HEK293T (cell line): ENCODE measurements around the gene OIP5.

Experiments
- CTCF ChIA-PET: fragments of 350-600 bp; formaldehyde crosslinking; extraction: SDS; loops from one replicate; lab custom pipeline; 2021; ENCODE audit warnings: antibody characterized with exemption, inconsistent platforms; lab: Yijun Ruan, JAX
- POLR2A ChIA-PET: fragments of 350-600 bp; formaldehyde crosslinking; extraction: SDS; loops from one replicate; lab custom pipeline; 2020; ENCODE audit warnings: antibody characterized with exemption, inconsistent platforms; lab: Yijun Ruan, JAX
- DNase-seq: peaks from one replicate; pipeline ENCODE4 v3.0.0; 2012; ENCODE audit warnings: mixed read lengths; ENCODE audit errors: extremely low spot score
- ARNT ChIP-seq: fragments of 450-650 bp; IDR thresholded peaks from 2 replicates; pipeline ENCODE4 v1.6.1; 2017; ENCODE audit warnings: mild to moderate bottlenecking
- BHLHE40 ChIP-seq: fragments of 450-650 bp; IDR thresholded peaks from 2 replicates; pipeline ENCODE4 v1.6.1; 2016; ENCODE audit warnings: mild to moderate bottlenecking, moderate library complexity, borderline replicate concordance
- CTBP1 ChIP-seq: fragments of 450-650 bp; IDR thresholded peaks from 2 replicates; pipeline ENCODE4 v1.6.1; 2016; ENCODE audit warnings: borderline replicate concordance
- ELF4 ChIP-seq: fragments of 450-650 bp; IDR thresholded peaks from 2 replicates; pipeline ENCODE4 v1.6.1; 2017; ENCODE audit warnings: antibody characterized with exemption
- FOXA1 ChIP-seq: fragments of 450-650 bp; IDR thresholded peaks from 2 replicates; pipeline ENCODE4 v1.6.1; 2016; ENCODE audit warnings: mild to moderate bottlenecking
- FOXK2 ChIP-seq: fragments of 450-650 bp; IDR thresholded peaks from 2 replicates; pipeline ENCODE4 v1.6.1; 2016; ENCODE audit warnings: mild to moderate bottlenecking
- FOXM1 ChIP-seq: fragments of 450-650 bp; IDR thresholded peaks from 2 replicates; pipeline ENCODE4 v1.6.1; 2017; ENCODE audit warnings: mild to moderate bottlenecking, borderline replicate concordance
- HDGF ChIP-seq: fragments of 450-650 bp; IDR thresholded peaks from 2 replicates; pipeline ENCODE4 v1.6.1; 2017; ENCODE audit warnings: antibody characterized with exemption, borderline replicate concordance
- L3MBTL2 ChIP-seq: fragments of 450-650 bp; conservative IDR thresholded peaks from 2 replicates; pipeline ENCODE4 v1.6.1; 2016; ENCODE audit warnings: mild to moderate bottlenecking
- LEF1 ChIP-seq: fragments of 450-650 bp; IDR thresholded peaks from 2 replicates; pipeline ENCODE4 v1.6.1; 2017; ENCODE audit warnings: mild to moderate bottlenecking, borderline replicate concordance
- NFRKB ChIP-seq: fragments of 450-650 bp; IDR thresholded peaks from 2 replicates; pipeline ENCODE4 v1.6.1; 2016; ENCODE audit warnings: mild to moderate bottlenecking, moderate library complexity
- SP1 ChIP-seq: fragments of 450-650 bp; IDR thresholded peaks from 2 replicates; pipeline ENCODE4 v1.6.1; 2017
- SUZ12 ChIP-seq: fragments of 450-650 bp; IDR thresholded peaks from 2 replicates; pipeline ENCODE4 v1.6.1; 2016; ENCODE audit warnings: mild to moderate bottlenecking
- TARDBP ChIP-seq: fragments of 450-650 bp; IDR thresholded peaks from 2 replicates; pipeline ENCODE4 v1.6.1; 2016
- ZNF384 ChIP-seq: fragments of 450-650 bp; IDR thresholded peaks from 2 replicates; pipeline ENCODE4 v1.6.1; 2016
- TF ChIP-seq, protein P1 (sequence below): fragments of 450-650 bp; IDR thresholded peaks from 2 replicates; pipeline ENCODE4 v1.6.1; 2016

The OIP5 gene

DNA sequence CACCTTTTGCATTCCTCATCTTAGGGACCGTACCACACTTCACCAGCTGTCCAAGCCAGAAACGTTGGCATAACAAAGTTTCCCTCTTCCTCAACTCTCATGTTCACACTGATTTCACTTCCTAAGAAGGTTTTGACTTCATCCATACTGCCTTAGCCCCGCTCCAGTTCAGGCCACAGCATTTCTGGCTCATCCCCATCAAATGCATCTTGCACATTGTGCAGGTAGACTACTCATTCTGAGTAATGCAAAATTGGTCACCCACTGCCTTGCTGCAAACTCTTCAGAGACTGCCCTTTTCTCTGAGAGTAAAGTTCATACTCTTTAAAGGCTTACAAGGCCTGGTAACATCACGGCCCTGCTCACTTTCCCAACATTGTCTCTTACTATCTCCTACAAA is 9.1 kb upstream of the OIP5 start:
- TF ChIP-seq, protein P1, sequence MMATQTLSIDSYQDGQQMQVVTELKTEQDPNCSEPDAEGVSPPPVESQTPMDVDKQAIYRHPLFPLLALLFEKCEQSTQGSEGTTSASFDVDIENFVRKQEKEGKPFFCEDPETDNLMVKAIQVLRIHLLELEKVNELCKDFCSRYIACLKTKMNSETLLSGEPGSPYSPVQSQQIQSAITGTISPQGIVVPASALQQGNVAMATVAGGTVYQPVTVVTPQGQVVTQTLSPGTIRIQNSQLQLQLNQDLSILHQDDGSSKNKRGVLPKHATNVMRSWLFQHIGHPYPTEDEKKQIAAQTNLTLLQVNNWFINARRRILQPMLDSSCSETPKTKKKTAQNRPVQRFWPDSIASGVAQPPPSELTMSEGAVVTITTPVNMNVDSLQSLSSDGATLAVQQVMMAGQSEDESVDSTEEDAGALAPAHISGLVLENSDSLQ, result no peak
- TF ChIP-seq HDGF, result no peak
- TF ChIP-seq BHLHE40, result no peak
- TF ChIP-seq FOXK2, result no peak
- no peak for TF ChIP-seq SP1
- TF ChIP-seq FOXA1, result no peak
- no peak for TF ChIP-seq ARNT
- TF ChIP-seq CTBP1, result no peak
- no peak for TF ChIP-seq LEF1
- TF ChIP-seq SUZ12, result no peak
- no peak for TF ChIP-seq TARDBP
- TF ChIP-seq FOXM1, result no peak
- TF ChIP-seq NFRKB, result no peak
- no peak for TF ChIP-seq ELF4
- TF ChIP-seq L3MBTL2, result no peak
- TF ChIP-seq ZNF384, result no peak
- DNase-seq, result no peak
- ChIA-PET POLR2A (no interaction called here), CTCF (no interaction called here)

DNA sequence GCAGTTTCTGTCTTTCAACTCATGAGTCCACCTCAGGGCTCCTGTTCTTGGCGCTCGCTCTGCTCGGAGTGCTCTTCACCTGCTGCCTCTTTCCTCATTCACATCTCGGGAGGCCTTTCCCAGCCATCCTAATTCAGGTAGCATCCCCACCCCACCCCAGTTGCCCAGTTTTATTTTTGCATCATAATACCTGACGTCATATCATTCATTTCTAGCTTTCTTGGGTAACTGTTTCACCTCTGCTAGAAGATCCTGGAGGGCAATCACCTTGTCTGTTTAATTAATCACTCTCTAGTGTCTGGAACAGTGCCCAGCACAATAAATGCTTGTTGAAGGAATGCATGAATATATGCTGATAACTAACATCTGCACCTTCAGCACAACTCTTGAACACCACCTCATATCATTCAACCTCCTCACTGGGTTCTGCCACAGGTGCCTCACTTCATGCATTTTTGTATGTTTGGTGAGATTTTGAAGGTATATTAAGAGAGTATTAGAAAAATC is 7.9 kb upstream of the OIP5 start:
- no peak for DNase-seq
- no peak for TF ChIP-seq SUZ12
- TF ChIP-seq LEF1, result no peak
- TF ChIP-seq ZNF384, result no peak
- TF ChIP-seq NFRKB, result no peak
- TF ChIP-seq, protein P1, result no peak
- TF ChIP-seq CTBP1, result no peak
- TF ChIP-seq SP1, result no peak
- TF ChIP-seq FOXK2, result no peak
- no peak for TF ChIP-seq L3MBTL2
- no peak for TF ChIP-seq FOXA1
- no peak for TF ChIP-seq HDGF
- no peak for TF ChIP-seq TARDBP
- ChIA-PET CTCF (no interaction called here), POLR2A (no interaction called here)

DNA sequence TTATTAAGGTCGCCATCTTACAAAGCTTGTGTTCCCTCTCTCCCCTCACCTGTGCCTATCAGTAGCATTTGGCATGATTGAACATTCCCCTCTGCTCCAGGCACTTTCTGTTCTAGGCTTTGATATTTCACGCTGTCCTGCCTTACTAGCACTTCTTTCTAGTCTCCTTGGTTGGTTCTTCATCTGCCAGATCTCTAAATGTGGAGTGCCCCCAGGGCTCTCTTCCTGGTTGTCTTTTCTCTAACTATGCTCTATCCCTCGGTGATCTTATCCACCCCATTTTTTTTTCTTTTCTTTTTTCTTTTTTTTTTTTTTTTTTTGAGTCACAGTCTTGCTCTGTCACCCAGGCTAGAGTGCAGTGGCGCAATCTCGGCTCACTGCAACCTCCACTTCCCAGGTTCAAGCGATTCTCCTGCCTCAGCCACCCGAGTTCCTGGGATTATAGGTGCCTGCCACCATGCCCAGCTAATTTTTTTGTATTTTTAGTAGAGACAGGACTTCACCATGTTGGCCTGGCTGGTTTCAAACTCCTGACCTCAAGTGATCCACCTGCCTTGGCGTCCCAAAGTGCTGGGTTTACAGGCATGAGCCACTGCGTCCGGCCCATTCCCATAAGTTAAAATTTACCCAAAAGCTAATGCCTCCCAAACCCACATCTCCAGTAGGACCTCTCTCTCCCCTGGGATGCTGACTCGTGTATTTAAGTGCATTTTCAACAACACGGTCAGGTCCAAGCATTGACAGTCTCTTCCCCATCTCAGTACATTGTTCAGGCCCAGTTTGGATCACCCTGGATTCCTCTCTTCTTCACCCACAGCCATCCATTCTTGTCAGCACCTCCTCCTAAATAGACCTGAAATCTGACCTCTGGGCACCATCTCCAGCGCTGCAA is 5.5 kb upstream of the OIP5 start:
- ChIA-PET CTCF (no interaction called here), POLR2A (no interaction called here)
- TF ChIP-seq SP1 (no peak), BHLHE40 (no peak), FOXM1 (no peak), ZNF384 (no peak), NFRKB (no peak), CTBP1 (no peak)
- no peak for DNase-seq

DNA sequence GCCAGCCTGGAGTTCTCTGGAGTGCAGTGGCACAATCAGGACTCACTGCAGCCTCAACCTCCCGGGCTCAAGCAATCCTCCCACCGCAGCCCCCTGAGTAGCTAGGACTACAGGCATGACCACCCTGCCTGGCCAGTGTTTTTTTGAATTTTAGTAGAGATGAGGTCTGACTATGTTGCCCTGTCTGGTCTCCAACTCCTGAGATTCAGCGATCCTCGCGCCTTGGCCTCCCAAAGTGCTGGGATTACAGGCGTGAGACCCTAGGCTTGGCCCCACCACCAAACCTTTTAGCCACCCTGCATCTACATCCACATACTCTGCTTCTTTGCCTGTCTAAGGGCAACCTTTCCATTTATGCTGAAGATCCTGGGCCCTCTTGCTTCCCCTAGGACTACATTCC is 4.7 kb upstream of the OIP5 start:
- ChIA-PET CTCF (interaction anchor here (0.6 kb wide), 1 partner anchor 37 kb away, joined by 3 read pairs; no protein-coding TSS in a partner anchor), POLR2A (no interaction called here)
- no peak for TF ChIP-seq SP1
- no peak for TF ChIP-seq LEF1
- no peak for DNase-seq

DNA sequence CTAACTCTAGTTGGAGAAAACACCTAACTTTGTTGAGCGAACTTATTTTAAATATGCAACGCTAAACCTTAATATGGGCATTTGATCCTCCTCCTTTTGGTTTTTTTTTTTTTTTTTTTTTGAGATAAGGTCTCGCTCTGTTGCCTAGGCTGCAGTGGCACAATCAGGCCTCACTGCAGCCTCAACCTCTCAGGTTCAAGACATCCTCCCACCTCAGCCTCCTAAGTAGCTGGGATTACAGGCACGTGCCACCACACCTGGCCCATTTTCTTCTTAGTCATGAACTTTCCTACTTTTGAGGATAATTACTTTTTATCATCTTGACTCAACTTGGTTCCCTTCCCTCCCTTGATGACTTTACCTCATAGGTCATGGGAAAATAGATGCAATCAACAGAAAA is 4.2 kb upstream of the OIP5 start:
- DNase-seq, result no peak
- ChIA-PET CTCF (no interaction called here), POLR2A (no interaction called here)
- TF ChIP-seq FOXM1 (no peak), FOXK2 (no peak), FOXA1 (no peak), BHLHE40 (no peak), SUZ12 (no peak), CTBP1 (no peak)

DNA sequence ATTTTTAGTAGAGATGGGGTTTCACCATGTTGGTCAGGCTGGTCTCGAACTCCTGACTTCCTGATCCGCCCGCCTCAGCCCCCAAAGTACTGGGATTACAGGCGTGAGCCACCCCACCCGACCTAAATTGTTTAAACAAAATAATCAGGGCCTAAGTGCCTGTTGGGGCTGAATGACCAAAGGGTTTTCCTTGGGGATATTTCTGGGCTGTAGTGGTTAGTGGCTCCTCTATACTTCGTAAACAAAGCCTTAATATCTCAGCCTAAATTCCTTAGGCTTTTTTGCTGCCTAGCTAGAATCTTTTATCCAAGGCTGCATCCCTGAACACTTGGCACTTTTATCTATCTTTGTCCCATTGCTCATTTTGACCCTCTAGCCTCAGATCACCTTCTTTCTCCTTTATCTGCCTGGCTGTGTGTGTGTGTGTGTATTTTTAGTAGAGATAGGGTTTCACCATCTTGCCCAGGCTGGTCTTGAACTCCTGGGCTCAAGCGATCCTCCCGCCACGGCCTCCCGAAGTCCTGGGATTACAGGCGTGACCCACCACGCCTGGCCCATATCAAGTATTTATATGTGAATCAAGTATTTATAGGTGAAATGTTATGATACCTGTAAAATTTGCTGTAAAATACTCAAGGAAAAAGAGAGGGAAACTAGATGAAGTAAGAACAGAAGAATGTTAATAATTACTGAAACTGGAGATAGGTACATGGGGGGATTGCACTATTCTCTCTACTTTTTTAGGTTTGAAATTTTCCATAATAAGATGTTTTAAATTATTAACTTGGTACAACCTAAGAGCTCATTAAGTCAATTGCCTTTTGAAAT is 2.1 kb upstream of the OIP5 start:
- ChIA-PET CTCF (no interaction called here), POLR2A (no interaction called here)
- TF ChIP-seq NFRKB, result no peak
- TF ChIP-seq SP1, result no peak
- no peak for TF ChIP-seq LEF1
- TF ChIP-seq CTBP1, result no peak
- no peak for TF ChIP-seq BHLHE40
- no peak for TF ChIP-seq TARDBP
- TF ChIP-seq ELF4, result no peak
- no peak for TF ChIP-seq SUZ12
- TF ChIP-seq L3MBTL2, result no peak
- DNase-seq, result no peak
